Measurements from ENCODE around the gene ATP8B2. TPM values are rescaled to one million over a fixed set of nuclear protein-coding genes. Genes with fewer than 3 reads are reported as not detected.
"Not testable (repeated sequence)": the region's sequence is repeated elsewhere in the genome, so short reads cannot be mapped to it uniquely, and the experiment has no call there.

The ATP8B2 gene
- total RNA-seq, 2 donors from 2014 or later: 190 to 291 TPM

DNA sequence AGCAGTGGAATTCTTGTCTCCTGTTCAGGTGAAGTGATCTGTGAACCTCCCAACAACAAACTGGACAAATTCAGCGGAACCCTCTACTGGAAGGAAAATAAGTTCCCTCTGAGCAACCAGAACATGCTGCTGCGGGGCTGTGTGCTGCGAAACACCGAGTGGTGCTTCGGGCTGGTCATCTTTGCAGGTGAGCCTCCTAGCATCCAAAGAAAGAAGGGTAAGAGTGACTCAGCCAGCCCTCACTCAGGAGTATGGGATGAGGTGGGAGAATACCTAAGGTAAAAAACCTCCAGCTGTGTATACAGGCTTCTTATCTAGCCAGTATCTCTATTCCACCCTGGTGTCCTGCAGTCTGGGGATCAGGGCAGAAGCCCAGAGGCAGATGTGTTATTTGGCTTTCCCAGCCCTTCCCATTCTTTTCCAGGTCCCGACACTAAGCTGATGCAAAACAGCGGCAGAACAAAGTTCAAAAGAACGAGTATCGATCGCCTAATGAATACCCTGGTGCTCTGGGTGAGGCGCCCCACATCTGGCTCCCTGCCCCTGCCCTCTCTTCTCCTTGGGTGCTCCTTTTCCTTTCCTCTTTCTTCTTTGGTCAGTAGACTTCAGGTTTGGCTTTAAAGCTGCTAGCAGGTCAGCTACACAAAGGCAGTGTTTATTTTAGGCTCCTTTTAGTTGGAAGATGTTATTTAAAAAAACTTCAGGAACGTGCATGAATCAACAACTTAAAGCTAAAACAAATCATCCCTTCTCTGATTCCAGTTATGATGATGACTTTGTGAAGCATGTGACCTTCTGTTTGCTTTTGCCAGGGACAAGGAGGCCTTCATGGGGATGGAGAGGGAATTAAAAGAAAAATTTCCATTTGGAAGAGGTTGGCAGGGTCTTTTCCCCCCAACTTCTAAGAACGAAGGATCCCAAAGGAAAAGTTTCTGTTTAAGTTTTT lies 9.0 kb downstream of the ATP8B2 start:
- peak overlapping the region; percentile 41 to 42 for H3K27ac ChIP-seq
- no peaks in the 10 kb centered on the region for H3K27me3 ChIP-seq (replicated peaks; ENCODE audit: insufficient read depth)
- no peaks in the 10 kb centered on the region for H3K9me3 ChIP-seq
- peaks cover 0 to 17% of the 10 kb centered on the region in 2 donors for H3K4me1 ChIP-seq (ENCODE audit: control insufficient read depth in 1 of 2, low read depth in 2 of 2)
- DNase-seq (ENCODE audit: low spot score) (no peak), ATAC-seq (ENCODE audit: insufficient number of reproducible peaks, low FRiP score, low read depth) (no peak)
- peaks cover 73% of the 10 kb centered on the region for H3K36me3 ChIP-seq
- H3K4me3 ChIP-seq: no peak overlapping the region
- TF ChIP-seq, protein P1, sequence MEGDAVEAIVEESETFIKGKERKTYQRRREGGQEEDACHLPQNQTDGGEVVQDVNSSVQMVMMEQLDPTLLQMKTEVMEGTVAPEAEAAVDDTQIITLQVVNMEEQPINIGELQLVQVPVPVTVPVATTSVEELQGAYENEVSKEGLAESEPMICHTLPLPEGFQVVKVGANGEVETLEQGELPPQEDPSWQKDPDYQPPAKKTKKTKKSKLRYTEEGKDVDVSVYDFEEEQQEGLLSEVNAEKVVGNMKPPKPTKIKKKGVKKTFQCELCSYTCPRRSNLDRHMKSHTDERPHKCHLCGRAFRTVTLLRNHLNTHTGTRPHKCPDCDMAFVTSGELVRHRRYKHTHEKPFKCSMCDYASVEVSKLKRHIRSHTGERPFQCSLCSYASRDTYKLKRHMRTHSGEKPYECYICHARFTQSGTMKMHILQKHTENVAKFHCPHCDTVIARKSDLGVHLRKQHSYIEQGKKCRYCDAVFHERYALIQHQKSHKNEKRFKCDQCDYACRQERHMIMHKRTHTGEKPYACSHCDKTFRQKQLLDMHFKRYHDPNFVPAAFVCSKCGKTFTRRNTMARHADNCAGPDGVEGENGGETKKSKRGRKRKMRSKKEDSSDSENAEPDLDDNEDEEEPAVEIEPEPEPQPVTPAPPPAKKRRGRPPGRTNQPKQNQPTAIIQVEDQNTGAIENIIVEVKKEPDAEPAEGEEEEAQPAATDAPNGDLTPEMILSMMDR (IDR thresholded peaks at IDR 0.05): no peak

- peak; percentile 27 for ATAC-seq (ENCODE audit: insufficient number of reproducible peaks, low FRiP score, low read depth)
- Histone ChIP-seq H3K4me3 (no peak overlapping the region), H3K27ac (peak overlapping the region; percentile 41 to 42), H3K36me3 (peaks cover 79% of the 10 kb centered on the region), H3K9me3 (no peaks in the 10 kb centered on the region), H3K4me1 (ENCODE audit: control insufficient read depth in 1 of 2, low read depth in 2 of 2) (peaks cover 0 to 11% of the 10 kb centered on the region in 2 donors), H3K27me3 (replicated peaks; ENCODE audit: insufficient read depth) (no peaks in the 10 kb centered on the region)
- DNase-seq (ENCODE audit: low spot score): peak; percentile 81
- TF ChIP-seq, protein P1 (IDR thresholded peaks at IDR 0.05): peak; percentile 91
These were observed 9.8 kb downstream of the ATP8B2 start for GRCh38 chr1:154335025-154335714.

GRCh38 chr1:154337253-154337894 lies 12.0 kb downstream of the ATP8B2 start:
- TF ChIP-seq, protein P1 (IDR thresholded peaks at IDR 0.05): no peak
- Histone ChIP-seq H3K27me3 (replicated peaks; ENCODE audit: insufficient read depth) (no peaks in the 10 kb centered on the region), H3K27ac (no peak overlapping the region), H3K9me3 (no peaks in the 10 kb centered on the region), H3K4me3 (no peak overlapping the region), H3K4me1 (ENCODE audit: control insufficient read depth in 1 of 2, low read depth in 2 of 2) (peaks cover 0 to 11% of the 10 kb centered on the region in 2 donors), H3K36me3 (peaks cover 77% of the 10 kb centered on the region)
- DNase-seq (ENCODE audit: low spot score) (no peak), ATAC-seq (ENCODE audit: insufficient number of reproducible peaks, low FRiP score, low read depth) (no peak)

- DNase-seq (ENCODE audit: low spot score) (no peak), ATAC-seq (ENCODE audit: insufficient number of reproducible peaks, low FRiP score, low read depth) (no peak)
- no peaks in the 10 kb centered on the region for H3K9me3 ChIP-seq
- H3K27ac ChIP-seq: no peak overlapping the region
- H3K27me3 ChIP-seq (replicated peaks; ENCODE audit: insufficient read depth): no peaks in the 10 kb centered on the region
- no peak overlapping the region for H3K4me3 ChIP-seq
- peaks cover 0 to 11% of the 10 kb centered on the region in 2 donors for H3K4me1 ChIP-seq (ENCODE audit: control insufficient read depth in 1 of 2, low read depth in 2 of 2)
- TF ChIP-seq, protein P1 (IDR thresholded peaks at IDR 0.05): no peak
- peaks cover 83% of the 10 kb centered on the region for H3K36me3 ChIP-seq
These were observed 13.6 kb downstream of the ATP8B2 start for GRCh38 chr1:154338875-154339274.

- H3K4me3 ChIP-seq; ATAC-seq (ENCODE audit: insufficient number of reproducible peaks, low FRiP score, low read depth): not testable (repeated sequence)
These were observed 16.0 kb downstream of the ATP8B2 start for GRCh38 chr1:154341366-154341765.

More at GRCh38 chr1:154341366-154341765, 16.0 kb downstream of the ATP8B2 start:
- H3K27me3 ChIP-seq (replicated peaks; ENCODE audit: insufficient read depth); H3K27ac ChIP-seq; H3K9me3 ChIP-seq; DNase-seq (ENCODE audit: low spot score); H3K4me1 ChIP-seq (ENCODE audit: control insufficient read depth in 1 of 2, low read depth in 2 of 2): not testable (repeated sequence)
- peaks cover 94% of the 10 kb centered on the region for H3K36me3 ChIP-seq
